ENCODE data around the gene SP140L.

Gene SP140L

DNA sequence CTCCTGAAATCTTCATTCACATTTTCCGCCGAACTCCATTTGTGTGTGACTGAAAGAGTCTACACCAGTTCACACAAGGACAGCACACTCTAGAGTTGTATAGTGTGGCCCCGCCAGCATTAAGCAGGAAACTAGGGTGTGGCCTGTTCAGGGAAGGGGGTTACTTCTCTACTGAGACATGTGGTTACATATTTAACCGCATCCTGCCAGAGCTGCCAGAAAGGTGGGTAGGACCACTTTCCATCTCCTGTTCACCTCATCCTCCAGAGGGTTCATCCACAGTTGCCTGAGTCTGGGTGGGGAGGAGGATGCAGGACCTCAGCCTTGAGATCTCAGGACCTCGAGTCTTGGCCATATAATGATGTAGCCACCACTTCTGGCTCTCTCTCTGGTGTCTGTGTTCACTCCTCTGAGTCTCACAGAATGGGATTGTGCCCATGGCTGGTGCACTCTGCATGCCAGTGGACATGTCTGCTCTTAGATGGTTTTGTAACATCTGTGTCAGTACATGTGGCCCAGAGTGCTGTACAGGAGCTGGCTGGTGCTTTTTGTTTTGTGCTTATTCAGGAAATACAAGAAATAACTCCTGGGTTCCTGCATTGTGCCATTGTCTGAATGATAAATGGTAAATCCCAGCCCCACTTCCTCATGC lies 7.7 kb upstream of the SP140L start:
- TF ChIP-seq POLR2AphosphoS5 (IDR thresholded peaks at IDR 0.05; ENCODE audit: low read depth, low read length) (no peak), FOXP2 (optimal IDR thresholded peaks at IDR 0.05; ENCODE audit: borderline replicate concordance, extremely low read depth, extremely low read length, insufficient read depth) (no peak), TAF1 (IDR thresholded peaks at IDR 0.05; ENCODE audit: borderline replicate concordance, insufficient read depth, low read length) (no peak), SIN3A (IDR thresholded peaks at IDR 0.05; ENCODE audit: borderline replicate concordance, insufficient read depth, low read length) (no peak)
- TF ChIP-seq, protein P1, sequence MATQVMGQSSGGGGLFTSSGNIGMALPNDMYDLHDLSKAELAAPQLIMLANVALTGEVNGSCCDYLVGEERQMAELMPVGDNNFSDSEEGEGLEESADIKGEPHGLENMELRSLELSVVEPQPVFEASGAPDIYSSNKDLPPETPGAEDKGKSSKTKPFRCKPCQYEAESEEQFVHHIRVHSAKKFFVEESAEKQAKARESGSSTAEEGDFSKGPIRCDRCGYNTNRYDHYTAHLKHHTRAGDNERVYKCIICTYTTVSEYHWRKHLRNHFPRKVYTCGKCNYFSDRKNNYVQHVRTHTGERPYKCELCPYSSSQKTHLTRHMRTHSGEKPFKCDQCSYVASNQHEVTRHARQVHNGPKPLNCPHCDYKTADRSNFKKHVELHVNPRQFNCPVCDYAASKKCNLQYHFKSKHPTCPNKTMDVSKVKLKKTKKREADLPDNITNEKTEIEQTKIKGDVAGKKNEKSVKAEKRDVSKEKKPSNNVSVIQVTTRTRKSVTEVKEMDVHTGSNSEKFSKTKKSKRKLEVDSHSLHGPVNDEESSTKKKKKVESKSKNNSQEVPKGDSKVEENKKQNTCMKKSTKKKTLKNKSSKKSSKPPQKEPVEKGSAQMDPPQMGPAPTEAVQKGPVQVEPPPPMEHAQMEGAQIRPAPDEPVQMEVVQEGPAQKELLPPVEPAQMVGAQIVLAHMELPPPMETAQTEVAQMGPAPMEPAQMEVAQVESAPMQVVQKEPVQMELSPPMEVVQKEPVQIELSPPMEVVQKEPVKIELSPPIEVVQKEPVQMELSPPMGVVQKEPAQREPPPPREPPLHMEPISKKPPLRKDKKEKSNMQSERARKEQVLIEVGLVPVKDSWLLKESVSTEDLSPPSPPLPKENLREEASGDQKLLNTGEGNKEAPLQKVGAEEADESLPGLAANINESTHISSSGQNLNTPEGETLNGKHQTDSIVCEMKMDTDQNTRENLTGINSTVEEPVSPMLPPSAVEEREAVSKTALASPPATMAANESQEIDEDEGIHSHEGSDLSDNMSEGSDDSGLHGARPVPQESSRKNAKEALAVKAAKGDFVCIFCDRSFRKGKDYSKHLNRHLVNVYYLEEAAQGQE (IDR thresholded peaks at IDR 0.05; ENCODE audit: insufficient read depth in 1 of 2, low read depth in 2 of 2, low read length in 2 of 2), result no peak

DNA sequence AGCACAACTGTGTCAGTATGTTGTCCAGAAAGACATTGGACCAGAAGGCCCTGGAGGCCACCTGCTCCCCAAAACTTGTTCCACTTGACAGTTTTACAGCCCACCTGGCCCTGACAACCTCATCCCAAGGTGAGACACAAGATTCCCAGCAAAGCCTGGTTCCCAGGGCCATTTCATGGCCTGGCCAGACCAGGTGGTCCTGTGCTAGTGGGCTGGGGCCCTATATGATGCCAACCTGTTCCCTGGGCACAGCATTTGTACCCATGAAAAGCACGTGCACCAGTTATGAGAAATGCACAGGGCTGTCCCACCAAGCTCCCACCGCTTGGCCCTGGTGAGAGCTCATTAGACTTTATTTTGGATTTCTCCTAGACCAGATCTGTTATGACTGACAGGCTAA lies 6.0 kb upstream of the SP140L start:
- TF ChIP-seq SIN3A (IDR thresholded peaks at IDR 0.05; ENCODE audit: borderline replicate concordance, insufficient read depth, low read length), result no peak
- TF ChIP-seq POLR2AphosphoS5 (IDR thresholded peaks at IDR 0.05; ENCODE audit: low read depth, low read length), result no peak
- no peak for TF ChIP-seq FOXP2 (optimal IDR thresholded peaks at IDR 0.05; ENCODE audit: borderline replicate concordance, extremely low read depth, extremely low read length, insufficient read depth)
- TF ChIP-seq, protein P1 (IDR thresholded peaks at IDR 0.05; ENCODE audit: insufficient read depth in 1 of 2, low read depth in 2 of 2, low read length in 2 of 2), result no peak
- no peak for TF ChIP-seq TAF1 (IDR thresholded peaks at IDR 0.05; ENCODE audit: borderline replicate concordance, insufficient read depth, low read length)

DNA sequence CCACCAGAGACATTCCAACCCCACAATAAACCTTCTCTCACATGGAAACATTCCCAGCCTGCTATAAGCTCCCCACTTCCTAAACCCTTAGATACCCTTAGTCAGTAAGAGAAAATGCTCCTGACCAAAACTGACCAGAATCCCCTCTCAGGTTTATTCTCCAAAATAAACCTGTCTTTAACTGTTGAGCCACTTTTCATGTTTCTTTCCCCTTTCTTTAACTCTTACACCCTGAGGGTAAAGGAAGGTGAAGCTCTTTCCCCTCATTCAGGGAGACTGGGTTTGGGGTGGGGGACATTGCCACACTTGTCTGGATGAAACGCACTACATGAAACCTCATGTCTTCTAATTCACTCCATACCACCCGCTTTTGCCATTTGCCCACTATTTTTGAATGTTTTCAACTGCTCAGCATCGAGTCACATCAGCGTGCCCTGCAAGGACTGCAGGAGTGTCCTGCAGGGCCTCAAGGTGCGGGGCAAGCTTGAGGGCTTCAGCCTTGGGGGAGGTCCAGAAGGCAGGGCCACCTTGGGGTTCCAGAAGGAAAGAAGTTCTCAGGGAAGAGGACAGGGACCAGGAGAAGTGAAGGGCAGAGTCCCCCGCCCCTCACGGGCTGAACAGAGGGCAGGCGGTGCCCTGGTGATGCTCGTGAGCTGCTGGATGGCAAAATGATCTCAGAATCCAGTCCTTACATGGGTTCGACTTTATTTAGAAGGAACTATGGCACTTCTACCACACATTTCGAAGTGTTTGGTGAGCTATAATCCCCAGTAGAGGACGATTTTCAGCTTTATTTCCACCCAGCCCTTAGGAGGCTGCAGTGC lies 4.2 kb upstream of the SP140L start:
- TF ChIP-seq FOXP2 (optimal IDR thresholded peaks at IDR 0.05; ENCODE audit: borderline replicate concordance, extremely low read depth, extremely low read length, insufficient read depth) (no peak), TAF1 (IDR thresholded peaks at IDR 0.05; ENCODE audit: borderline replicate concordance, insufficient read depth, low read length) (no peak)

DNA sequence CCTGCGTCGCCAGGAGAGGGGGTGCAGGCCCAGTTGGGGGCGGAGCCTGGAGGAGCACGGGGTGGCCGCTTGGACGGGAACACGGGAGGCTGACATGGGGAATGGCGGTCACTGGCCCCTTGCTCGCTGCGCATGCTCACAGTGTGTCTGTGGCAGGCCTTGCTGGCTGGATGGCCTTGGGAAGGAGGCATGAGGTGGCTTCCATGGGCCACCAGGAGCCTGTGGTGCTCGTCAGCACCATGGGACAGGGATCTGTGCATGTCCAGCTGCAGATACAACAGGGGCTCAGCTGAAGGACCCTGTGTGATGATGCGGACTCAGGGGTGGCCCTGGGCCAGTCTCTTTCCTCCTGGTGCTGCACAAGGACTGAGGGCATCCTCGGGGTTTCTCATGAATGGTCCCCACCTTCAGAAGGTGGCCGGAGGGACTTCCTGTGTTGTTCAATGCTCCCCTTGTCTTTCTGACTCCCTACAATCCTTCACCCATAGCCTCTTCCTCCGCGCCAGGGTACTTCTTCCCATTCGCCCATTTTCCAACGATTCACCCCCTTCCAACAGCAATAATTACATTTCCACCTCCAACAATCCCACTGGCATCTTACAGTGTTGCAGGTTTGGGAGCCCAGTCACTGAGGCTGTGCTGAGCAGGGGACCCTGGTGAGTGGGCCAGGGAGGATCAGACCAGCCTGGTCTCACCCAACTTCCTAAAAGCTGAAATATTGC lies 3.4 kb upstream of the SP140L start:
- TF ChIP-seq TAF1 (IDR thresholded peaks at IDR 0.05; ENCODE audit: borderline replicate concordance, insufficient read depth, low read length) (no peak), SIN3A (IDR thresholded peaks at IDR 0.05; ENCODE audit: borderline replicate concordance, insufficient read depth, low read length) (no peak), POLR2AphosphoS5 (IDR thresholded peaks at IDR 0.05; ENCODE audit: low read depth, low read length) (no peak), FOXP2 (optimal IDR thresholded peaks at IDR 0.05; ENCODE audit: borderline replicate concordance, extremely low read depth, extremely low read length, insufficient read depth) (no peak)
- TF ChIP-seq, protein P1 (IDR thresholded peaks at IDR 0.05; ENCODE audit: insufficient read depth in 1 of 2, low read depth in 2 of 2, low read length in 2 of 2), result no peak

DNA sequence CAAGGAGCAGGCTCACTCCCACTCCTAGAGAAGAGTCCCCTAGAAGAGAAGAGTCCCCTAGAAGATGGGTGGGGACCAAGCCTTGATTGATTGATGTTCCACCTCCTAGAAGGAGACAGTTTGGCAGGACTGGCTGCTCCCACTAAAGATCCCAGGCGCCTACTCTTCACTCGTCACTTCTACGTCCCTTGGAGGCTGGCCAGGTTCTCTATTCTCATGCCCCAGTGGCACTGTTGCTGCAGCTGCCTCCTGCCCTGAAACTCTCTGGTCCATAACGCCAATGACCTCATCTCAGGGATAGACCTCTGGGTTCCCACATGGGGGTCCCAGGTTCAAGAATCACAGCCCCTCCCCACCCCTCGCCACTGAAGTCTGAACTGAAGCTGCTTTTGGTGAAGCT lies 2.5 kb upstream of the SP140L start:
- TF ChIP-seq, protein P1 (IDR thresholded peaks at IDR 0.05; ENCODE audit: insufficient read depth in 1 of 2, low read depth in 2 of 2, low read length in 2 of 2), result no peak
- TF ChIP-seq TAF1 (IDR thresholded peaks at IDR 0.05; ENCODE audit: borderline replicate concordance, insufficient read depth, low read length) (no peak), FOXP2 (optimal IDR thresholded peaks at IDR 0.05; ENCODE audit: borderline replicate concordance, extremely low read depth, extremely low read length, insufficient read depth) (no peak), SIN3A (IDR thresholded peaks at IDR 0.05; ENCODE audit: borderline replicate concordance, insufficient read depth, low read length) (no peak), POLR2AphosphoS5 (IDR thresholded peaks at IDR 0.05; ENCODE audit: low read depth, low read length) (no peak)

All from PFSK-1 (cell line).